BE2C (cell line): ENCODE data around the gene TBC1D5.

ENCODE experiments used
- DNase-seq: peaks from one replicate; pipeline ENCODE4 v3.0.0-alpha.2; 2020
- H3K27me3 ChIP-seq: fragments of 250-450 bp; sonication (Bioruptor Pico); 2 replicates; pipeline ENCODE4 v1.5.1; 2020; ENCODE audit warnings: mild to moderate bottlenecking
- H3K36me3 ChIP-seq: fragments of 250-450 bp; sonication (Bioruptor Pico); 2 replicates; pipeline ENCODE4 v1.5.1; 2020; ENCODE audit warnings: mild to moderate bottlenecking
- H3K4me1 ChIP-seq: fragments of 250-450 bp; sonication (Bioruptor Pico); 2 replicates; pipeline ENCODE4 v1.5.1; 2020
- H3K4me3 ChIP-seq: 2 replicates; pipeline ENCODE4 v1.5.1; 2011; ENCODE audit warnings: low read depth, low read length
- H3K9me3 ChIP-seq: fragments of 250-450 bp; sonication (Bioruptor Pico); 2 replicates; pipeline ENCODE4 v1.5.1; 2020
- TF ChIP-seq, protein P1 (sequence below): IDR thresholded peaks from 2 replicates; pipeline ENCODE4 v1.5.1; 2012; ENCODE audit warnings: mild to moderate bottlenecking, low read depth, low read length

TBC1D5 gene

DNA sequence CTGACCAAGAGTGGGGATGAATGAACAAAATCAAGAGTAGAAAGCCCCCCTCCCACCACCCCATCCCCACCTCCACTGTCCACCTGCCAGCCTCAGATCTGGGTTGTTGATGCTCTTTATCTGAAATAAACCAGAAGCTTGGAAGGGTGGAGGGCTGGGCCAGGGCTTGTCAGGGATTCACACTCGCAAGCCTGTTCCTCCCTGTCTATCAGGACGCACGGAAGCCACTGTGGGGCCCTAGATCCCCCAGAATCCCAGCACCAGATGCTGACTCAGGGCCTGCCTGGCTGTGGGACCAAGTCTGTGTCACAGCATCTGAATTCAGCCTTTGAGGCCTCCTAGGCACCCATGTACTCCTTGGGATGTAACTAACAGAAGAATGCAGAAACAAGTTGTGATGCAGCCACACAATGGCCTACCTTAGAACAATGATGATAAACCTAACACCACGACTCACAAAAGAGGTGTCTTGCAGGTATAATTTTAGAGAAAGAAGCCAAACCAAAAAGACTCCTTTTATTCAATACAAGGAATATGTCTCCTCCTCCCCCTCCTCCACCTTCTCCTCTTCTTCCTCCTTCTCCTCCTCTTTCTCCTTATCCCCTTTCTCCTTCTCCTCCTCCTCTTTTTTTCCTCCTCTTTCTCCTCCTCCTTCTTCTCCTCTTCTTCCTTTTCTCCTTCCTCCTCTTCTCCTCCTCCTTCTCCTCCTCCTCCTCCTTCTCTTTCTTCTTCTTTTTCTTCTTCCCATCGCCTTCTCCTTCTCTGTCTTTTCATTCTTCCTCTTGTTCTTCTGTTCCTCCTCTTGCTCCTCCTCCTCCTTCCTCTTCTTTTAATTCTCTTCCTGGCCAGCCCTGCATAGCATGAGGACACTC is 623.0 kb downstream of the TBC1D5 start:
- Histone ChIP-seq H3K4me1 (no peaks in the 10 kb centered on the region), H3K36me3 (no peaks in the 10 kb centered on the region), H3K27me3 (no peaks in the 10 kb centered on the region), H3K9me3 (no peaks in the 10 kb centered on the region), H3K4me3 (no peak overlapping the region)
- no peak for DNase-seq
- TF ChIP-seq, protein P1, sequence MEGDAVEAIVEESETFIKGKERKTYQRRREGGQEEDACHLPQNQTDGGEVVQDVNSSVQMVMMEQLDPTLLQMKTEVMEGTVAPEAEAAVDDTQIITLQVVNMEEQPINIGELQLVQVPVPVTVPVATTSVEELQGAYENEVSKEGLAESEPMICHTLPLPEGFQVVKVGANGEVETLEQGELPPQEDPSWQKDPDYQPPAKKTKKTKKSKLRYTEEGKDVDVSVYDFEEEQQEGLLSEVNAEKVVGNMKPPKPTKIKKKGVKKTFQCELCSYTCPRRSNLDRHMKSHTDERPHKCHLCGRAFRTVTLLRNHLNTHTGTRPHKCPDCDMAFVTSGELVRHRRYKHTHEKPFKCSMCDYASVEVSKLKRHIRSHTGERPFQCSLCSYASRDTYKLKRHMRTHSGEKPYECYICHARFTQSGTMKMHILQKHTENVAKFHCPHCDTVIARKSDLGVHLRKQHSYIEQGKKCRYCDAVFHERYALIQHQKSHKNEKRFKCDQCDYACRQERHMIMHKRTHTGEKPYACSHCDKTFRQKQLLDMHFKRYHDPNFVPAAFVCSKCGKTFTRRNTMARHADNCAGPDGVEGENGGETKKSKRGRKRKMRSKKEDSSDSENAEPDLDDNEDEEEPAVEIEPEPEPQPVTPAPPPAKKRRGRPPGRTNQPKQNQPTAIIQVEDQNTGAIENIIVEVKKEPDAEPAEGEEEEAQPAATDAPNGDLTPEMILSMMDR, result no peak

DNA sequence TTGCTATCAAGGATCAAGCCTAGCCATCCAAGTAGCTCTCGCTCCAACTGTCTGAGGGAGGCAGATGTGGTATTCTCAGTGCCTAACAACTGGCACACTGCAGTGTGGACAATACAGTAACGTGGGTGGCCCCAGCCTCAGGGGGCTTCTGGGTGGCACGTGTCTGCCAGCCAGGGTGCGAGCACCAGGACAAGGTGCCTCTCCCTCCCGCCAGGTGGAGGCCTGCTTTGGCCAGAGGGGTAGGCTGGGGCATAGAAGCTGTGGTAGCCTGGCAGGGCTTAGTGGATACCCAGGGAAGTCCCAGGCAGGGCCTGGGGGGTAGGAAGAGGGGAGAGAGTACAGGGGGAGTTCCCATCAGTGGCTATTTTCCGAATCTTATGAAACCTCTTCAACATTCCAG is 623.7 kb downstream of the TBC1D5 start:
- H3K4me1 ChIP-seq, result no peaks in the 10 kb centered on the region
- no peak overlapping the region for H3K4me3 ChIP-seq
- H3K36me3 ChIP-seq, result no peaks in the 10 kb centered on the region
- no peaks in the 10 kb centered on the region for H3K9me3 ChIP-seq
- H3K27me3 ChIP-seq, result no peaks in the 10 kb centered on the region
- DNase-seq, result no peak
- TF ChIP-seq, protein P1, result no peak

GRCh38 chr3:17116007-17116600 is 626.3 kb downstream of the TBC1D5 start:
- TF ChIP-seq, protein P1, result no peak
- H3K9me3 ChIP-seq, result no peaks in the 10 kb centered on the region
- no peak for DNase-seq

GRCh38 chr3:17115186-17115585 is 627.2 kb downstream of the TBC1D5 start:
- H3K4me1 ChIP-seq, result no peaks in the 10 kb centered on the region
- no peaks in the 10 kb centered on the region for H3K36me3 ChIP-seq
- no peaks in the 10 kb centered on the region for H3K27me3 ChIP-seq
- no peak overlapping the region for H3K4me3 ChIP-seq
- TF ChIP-seq, protein P1, result no peak
- H3K9me3 ChIP-seq, result no peaks in the 10 kb centered on the region
- DNase-seq, result no peak

More at GRCh38 chr3:17116007-17116600, 626.3 kb downstream of the TBC1D5 start:
- Histone ChIP-seq H3K4me3 (no peak overlapping the region), H3K4me1 (no peaks in the 10 kb centered on the region), H3K36me3 (no peaks in the 10 kb centered on the region), H3K27me3 (no peaks in the 10 kb centered on the region)

DNA sequence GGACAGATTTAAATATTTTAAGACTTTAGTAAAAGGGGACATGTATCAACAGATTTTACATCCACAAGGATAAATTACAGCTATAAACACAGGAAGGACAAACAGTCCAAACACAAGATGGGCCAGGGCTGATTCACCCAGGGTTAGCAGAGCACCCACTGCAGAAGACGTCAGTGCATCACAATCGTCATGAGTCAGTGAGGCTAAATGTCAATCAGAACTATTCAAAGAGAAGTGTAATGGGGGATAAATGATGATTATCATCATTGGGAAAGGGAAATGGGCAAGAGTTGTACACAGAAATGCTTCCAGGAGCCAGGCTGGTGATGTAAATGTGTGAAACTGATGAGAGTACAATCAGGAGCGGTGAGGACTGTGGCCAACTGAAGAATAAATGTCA is 630.8 kb downstream of the TBC1D5 start:
- DNase-seq, result no peak
- H3K9me3 ChIP-seq, result no peaks in the 10 kb centered on the region
- no peaks in the 10 kb centered on the region for H3K4me1 ChIP-seq
- H3K36me3 ChIP-seq, result no peaks in the 10 kb centered on the region
- H3K27me3 ChIP-seq, result no peaks in the 10 kb centered on the region
- TF ChIP-seq, protein P1, result no peak
- H3K4me3 ChIP-seq, result no peak overlapping the region

DNA sequence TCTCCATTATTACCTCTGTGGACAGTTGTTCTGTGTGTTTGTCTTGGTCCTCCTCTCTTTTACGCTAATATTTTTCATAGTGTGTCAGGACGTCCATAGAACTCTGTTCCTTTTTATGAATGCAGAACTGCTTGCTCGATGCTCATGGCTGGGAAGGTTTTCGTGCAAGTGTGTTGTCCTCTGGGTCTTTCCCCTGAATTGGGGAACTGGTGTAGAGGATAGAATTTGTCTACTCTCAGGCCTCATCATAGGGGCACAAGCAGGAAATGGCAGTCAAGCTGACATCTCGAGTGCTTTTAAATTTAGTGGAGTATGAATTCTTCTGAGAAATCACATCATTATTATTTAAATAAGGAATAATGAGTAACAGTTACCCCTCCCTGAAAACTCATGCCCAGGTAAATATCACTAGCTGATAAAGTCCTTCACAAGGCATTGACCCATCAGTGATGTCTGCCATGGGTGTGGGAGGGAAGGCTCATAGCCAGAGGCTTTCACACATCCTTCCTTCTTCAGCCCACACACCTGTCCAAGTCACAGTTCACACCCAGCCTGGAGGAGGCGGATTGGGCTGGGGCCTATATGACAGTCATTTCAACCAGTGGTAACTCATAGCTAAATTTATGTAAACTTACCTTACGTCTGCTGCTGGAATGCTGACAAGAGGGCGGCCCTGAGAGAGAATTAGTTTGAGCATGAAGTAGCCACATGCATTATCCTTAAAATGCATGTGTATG is 631.6 kb downstream of the TBC1D5 start:
- Histone ChIP-seq H3K4me1 (no peaks in the 10 kb centered on the region), H3K36me3 (no peaks in the 10 kb centered on the region), H3K27me3 (no peaks in the 10 kb centered on the region), H3K9me3 (no peaks in the 10 kb centered on the region), H3K4me3 (no peak overlapping the region)
- DNase-seq, result no peak
- TF ChIP-seq, protein P1, result no peak
